GM21360 (cell line): ENCODE results near the gene CPA1.

Experiments used
- ATAC-seq: cut with Tn5 transposase; IDR thresholded peaks from one replicate; pipeline ENCODE4 v1.9.1; 2021; ENCODE audit warnings: mild to moderate bottlenecking, moderate library complexity; ENCODE audit not compliant: unreplicated experiment

Gene CPA1

DNA sequence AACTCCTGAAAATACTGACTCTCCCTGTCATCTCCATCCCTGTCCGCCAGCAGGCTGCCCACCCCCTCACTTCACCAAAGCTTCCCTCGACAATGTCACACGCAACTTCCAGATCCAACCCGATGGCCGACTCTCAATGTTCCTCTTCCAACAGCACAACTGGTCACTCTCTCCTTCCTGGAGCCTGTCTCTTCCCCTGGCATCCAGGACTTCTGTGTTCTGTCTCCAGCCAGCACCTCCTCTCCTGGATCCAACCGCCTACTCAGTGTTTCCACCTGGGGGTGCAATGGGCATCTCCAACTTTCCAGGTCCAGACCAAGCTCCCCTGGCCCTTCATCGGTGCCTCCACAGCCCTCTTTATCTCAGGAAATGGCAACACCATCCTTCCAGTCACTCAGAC, 27.1 kb upstream of the CPA1 start:
- ATAC-seq, result no peak

DNA sequence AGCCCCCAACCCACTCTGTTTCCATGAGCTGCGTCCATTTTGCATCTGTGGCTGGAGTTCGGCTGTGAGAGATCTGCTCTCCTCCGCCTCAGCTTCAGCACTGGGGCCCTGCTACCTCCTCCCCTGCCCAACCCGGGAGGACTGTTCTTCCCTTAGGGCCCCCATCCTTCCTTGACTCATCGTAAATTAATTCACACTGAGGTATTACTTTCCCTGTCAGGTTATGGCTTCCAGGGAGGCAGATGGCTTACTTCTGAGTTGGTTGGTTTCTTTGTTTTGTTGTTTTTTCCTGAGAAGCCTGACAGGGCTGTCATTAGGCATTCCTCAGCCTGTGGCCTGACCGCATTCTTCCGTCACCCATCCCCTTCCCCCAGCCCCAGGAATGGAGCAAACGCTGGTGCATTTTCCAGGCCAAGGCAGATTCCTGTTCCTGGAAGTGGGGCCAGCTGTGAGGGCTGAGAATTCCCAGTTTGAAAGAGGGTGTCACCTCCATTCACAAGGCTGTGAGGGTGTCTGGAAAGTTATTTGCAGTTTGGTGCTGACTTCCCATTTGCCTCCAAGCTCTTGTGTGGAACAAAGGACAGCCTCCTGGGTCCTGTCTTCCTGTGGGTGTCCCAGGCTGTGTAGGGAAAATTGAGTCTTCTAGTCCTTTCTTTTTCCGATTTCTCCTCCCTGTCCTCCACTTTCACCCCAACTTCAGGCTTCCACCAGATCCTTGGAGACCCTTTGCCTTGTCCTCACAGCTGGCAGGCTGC, 24.0 kb upstream of the CPA1 start:
- no peak for ATAC-seq

DNA sequence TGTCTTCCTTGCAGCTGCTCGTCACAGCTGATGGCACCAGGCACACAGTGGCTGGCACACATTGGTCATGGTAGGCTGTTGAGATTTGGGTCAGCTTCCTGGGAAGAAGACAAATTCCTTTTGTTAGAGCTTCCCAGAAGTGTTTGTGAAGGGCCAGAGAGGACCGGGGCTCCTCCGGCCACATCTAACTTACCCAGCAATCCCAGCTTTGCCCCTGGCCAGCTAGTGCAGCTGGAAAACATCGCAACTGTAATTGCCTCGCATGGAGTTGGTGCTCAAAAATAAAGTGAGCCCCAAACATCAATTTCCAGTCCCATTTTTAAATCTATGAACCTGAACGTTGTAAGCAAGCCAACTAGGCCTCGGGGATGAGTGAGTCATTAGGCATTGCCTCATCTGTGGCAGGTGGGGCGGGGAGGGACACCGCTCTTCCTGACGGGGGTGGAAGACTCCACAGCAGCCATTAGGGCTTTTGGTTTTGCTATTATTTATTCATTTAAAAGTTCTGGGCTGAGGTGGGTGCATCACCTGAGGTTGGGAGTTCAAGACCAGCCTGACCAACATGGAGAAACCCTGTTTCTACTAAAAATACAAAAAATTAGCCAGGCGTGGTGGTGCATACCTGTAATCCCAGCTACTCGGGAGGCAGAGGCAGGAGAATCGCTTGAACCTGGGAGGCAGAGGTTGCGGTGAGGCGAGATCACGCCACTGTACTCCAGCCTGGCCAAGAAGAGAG, 23.2 kb upstream of the CPA1 start:
- no peak for ATAC-seq

DNA sequence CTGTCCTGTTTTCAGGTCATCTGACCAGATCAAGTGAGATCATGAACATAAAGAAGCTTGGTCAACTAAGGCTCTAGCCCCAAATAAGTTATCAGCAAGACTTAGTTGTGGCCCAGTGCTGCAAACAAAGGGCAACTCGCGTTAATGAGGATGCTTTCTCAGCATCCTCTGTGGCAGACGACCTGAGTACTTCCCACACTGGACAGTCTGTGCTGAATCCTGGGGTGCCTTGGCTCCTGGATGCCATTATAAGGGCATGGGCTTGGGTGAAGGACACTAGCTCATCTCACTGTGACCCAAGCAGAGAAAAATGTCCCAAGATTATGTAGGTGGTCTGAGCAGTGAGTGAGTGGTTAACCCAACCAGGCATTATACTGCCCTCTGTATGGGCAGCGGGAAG, 21.8 kb upstream of the CPA1 start:
- no peak for ATAC-seq

DNA sequence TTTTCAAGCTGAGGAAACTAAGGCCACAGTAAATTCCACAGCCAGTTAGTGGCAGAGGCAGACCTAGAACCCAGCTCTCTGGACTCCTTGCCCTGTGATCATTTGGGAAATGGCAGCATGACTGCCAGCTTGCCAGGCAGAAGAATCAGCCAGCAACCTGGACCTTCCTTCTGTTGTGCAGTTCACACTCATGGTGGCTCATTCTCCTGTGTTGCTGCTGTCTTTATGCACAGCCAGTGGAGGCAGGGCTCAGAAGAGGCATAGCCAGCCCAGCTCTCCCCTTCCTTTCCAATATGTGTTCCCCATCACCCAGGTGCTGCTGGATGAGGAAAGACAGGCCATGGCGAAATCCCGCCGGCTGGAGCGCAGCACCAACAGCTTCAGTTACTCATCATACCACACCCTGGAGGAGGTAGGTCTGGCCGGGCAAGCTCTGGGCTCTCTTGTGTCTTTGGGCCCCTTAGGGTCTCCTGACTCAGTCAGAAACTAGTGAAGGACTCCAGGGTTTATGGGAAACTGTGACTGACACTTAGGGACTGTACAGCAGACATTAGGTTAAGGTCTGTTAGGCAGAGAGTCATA, 20.9 kb upstream of the CPA1 start:
- ATAC-seq, result no peak

DNA sequence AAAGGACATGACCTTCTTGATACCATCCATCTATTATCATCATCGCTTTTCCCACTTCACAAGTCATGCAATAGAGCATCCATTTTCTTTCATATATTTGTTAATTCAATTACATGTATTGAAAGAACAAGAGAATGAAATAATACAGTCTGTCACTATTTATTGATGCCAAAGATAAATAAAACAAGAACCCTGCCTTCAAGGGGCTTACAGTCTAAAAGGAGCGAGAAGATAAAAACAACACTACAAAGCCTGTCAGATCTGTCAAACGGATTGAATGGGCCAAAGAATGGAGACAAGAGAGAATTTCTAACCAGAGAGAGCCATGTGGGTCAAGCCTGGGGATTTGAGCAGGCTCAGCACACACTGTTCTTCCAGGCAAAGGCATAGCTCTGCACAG, 19.8 kb upstream of the CPA1 start:
- no peak for ATAC-seq

DNA sequence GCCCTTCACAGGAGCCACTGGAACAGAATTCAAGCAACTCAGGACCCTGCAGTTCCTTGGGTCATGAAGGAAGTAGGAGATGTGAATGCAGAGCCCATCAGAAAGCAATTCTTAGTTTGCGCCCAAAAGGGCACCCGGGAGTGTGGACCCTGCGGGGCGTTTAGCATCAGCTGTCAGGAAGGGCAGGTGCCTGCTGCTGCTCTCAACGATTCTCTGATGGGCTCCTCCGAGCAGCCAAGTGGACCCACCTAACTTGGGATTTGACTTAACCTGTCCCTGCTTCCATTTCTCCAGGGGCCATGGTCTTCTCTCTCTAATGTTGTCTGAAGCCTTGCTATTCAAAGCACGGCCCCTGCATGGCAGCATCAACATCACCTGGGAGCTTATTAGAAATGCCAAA, 18.6 kb upstream of the CPA1 start:
- no peak for ATAC-seq

DNA sequence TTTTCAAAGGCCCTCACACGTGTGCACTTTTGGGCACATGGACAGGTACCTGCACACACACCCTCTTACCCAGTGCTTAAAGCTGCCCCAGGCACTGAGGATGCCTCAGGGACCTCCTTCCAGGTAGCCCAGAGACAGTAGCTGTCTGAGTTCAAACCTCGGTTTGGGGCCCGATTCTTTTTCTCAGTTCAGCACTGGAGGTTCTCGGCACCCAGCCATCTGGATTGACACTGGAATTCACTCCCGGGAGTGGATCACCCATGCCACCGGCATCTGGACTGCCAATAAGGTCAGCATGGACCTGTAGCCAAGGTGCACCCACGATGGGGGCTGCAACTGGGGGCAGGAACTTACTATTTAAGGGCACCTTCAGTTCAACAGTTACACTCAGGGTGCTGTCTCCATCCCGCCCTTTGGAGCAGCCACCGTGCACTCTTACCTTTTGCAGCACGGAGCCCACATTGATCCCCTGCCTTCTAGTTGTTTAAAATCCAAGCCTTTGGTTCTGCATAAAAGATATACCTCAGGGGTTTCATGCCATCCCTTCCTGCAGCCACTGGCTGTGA, 18.0 kb upstream of the CPA1 start:
- no peak for ATAC-seq

DNA sequence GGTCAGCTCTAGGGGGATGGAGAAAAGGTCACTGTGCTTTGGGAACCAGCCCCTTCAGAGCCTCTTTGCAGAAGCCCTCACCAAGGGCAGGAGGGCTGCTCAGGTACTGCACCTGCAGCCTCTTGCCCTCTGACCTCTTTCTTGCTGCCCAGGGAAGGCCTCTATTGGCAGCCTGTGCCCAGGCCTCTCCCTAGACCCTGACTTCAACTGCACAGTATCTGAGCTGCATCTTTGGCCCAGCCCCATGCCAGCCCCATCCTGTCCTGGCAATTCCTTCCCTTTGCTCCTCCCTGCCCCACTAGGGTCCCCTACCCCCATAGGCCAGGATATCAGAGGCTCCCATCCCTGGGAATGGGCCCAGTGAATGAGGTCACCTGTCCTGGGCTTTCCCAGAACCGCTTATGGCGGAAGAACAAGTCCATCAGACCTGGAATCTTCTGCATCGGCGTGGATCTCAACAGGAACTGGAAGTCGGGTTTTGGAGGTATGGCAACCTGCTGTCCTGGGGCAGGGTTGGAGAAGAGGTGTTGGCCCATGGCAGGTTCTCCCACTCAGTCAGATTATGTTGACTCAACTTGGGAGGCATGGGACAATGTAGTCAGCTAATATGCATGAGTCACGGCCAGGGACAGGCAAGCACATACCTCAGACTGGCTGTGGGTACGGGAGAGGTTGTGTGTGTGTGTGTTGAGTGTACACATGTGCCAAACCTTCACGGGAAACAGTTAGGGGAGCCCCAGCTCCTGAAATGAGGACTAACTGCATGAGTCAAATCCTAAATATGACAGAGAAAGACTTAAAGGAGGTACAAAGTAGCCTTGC, 17.1 kb upstream of the CPA1 start:
- ATAC-seq, result no peak

DNA sequence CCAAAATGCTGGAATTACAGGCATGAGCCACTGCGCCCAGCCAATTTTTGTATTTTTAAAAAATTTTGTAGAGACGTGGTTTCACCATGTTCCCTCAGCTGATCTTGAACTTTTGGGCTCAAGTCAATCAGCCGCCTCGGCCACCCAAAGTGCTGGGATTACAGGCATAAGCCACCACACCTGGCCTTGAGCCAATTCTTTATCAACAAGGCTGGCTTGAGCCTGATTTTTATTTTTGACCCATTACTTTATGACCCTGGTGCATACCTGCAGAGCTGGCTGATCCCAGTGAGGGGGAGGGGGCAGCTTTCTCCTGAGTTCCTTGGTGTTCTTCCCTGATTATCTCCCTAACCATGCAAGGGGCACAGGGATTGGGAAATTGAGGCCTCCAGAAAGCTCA, 15.8 kb upstream of the CPA1 start:
- no peak for ATAC-seq

DNA sequence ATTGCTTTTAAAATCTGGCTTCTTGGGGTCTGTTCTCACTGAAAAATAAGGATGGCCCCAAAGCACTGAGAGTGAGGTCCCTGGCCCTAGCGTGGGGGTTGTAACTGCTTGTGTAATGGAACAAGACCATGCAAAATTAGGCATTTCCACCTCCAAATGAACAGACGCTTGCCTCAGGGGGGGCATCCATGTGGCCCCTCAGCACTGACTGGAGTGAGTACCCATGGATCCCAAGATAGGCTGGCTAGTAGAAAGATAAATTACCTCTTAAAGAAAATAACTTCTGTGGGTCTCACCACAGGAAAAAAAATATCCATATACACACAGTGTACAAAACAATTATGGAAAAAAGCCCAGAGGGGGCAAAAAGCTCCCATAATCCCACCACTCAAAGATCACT, 15.2 kb upstream of the CPA1 start:
- ATAC-seq, result no peak

DNA sequence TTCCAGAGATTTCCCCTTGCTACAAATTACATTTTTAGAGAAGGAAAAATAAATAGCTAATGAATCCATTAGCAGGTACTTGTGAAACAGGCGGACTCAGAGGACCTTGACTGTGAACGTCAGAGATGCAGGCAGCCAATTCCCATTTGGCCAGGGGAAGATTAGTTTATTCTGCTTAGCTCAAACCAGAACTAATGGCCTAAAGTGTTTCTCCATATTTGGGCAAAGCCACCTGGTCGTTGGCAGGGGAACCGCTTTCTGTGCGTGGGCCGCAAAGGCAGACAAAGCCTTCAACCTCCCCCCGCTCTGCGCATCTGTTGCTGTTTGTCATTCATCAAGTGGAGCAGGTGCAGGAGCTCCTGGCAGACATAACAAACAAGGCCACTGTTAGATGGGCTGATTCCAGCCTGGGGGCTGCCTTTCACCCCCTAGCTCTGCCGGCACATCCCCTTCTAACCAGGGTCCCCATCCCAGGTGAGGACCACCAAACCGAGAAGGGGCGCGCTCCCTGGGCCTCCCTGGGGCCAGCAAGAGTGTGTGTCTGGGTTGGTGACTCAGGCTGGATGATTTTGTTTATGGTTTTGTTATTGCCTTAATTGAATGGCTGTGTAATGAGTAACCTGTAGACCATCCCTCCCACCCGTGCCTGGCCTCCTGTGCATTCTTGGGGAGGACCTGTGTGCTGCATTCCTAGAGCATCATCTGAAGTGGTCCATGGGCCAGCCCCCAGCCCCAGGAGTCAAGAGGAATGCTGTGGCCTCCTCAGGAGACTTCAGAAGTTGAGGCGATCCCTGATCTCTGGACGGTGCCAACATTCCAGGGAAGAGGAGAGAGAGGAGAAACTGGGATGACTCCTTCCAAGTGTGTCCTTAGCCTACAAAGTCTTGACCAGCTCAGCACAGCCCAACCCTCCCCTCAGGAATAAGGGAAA, 14.5 kb upstream of the CPA1 start:
- peak; percentile 76 for ATAC-seq

DNA sequence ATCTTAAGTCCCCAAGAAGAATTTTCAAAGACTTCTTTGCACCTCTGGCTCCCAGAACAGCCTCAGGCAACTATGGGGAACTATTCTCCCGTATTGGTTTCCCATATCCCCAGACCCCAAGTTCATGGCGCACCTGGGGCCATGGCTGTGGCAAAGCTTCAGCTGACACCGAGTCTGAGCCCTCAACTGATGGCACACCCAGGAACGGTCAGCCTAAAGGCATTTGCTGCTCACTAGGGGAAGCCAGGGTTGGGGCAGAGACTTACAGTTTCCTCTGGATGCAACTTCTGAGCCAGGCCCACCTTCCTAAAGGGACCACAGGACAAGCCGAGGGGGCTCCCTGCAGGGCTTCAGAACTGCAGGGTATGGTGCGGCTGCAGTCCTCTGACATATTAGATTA, 13.7 kb upstream of the CPA1 start:
- ATAC-seq, result no peak

DNA sequence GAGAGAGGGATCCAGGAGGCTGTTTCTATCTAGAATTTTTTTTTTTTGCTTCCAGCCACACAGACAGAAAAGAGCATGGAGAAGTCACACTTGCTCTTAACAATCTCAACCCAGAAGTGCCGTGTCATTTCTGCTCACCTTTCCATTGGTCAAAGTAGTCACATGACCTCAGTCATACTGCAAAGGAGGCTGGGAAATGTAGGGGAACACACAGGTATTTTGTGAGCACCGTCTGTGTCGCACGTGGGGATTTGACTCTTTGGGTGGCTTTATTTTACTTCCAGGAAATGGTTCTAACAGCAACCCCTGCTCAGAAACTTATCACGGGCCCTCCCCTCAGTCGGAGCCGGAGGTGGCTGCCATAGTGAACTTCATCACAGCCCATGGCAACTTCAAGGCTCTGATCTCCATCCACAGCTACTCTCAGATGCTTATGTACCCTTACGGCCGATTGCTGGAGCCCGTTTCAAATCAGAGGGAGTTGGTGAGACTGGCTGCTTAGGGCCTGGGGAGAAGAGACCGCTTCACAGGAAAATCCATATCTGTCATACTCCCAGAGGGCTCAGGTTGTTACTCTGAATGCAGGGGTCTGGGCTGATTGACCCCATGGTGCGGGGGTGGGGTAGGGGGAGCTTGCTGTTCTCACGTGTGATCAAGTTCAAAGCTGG, 13.1 kb upstream of the CPA1 start:
- ATAC-seq, result no peak

DNA sequence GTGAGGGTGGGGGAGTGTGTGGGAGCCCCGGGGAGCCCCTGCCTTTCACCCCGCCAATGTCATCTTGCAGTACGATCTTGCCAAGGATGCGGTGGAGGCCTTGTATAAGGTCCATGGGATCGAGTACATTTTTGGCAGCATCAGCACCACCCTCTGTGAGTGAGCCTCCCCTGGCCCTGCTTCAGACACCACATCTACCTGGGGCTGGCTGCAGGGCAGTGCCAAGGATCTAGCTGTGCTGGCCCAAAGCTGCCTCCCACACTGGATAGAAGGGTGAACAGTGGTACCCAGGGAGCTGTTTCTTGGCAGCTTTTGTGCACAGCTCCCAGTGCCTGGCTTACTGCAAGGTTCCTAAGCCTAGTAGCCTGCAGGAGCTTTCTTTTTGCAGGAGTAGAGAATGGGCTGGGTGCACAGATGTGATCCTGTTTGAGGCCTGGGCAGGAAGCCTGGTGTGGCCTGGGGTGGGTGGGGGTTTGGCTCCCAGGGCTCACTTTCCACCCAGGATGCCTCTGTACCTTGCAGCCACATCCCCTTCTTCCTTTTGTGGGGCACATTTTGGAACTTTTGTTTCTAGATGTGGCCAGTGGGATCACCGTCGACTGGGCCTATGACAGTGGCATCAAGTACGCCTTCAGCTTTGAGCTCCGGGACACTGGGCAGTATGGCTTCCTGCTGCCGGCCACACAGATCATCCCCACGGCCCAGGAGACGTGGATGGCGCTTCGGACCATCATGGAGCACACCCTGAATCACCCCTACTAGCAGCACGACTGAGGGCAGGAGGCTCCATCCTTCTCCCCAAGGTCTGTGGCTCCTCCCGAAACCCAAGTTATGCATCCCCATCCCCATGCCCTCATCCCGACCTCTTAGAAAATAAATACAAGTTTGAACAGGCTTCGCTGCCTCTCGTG, 12.2 kb upstream of the CPA1 start:
- ATAC-seq, result no peak

DNA sequence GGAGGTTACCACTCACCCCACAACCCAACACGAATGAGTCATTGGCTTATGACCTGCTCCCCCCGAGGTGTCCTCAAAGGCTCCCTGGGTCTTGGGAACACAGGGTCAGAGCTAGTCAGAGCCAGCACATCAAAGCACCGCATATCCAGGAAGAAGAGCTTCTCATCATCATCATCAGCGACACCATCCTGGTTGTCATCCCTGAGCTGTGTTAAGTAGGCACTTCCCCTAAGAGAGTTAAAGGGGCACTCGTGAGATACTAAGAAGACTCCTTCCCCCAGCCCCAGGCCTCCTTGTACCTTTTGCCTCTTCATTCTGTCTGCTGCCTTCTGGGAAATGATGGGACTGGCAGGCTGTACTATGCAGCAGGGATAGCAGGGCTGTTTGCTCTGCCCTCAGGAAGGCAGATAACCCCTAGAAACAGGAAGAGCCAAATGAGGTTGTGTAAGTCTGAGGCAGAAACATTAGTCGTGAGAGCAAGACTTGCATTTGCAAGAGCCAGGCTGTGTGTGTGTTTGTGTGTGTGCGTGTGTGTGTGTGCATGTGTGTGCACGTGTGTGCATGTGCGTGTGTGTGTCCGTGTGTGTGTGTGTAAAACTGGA, 11.1 kb upstream of the CPA1 start:
- no peak for ATAC-seq

DNA sequence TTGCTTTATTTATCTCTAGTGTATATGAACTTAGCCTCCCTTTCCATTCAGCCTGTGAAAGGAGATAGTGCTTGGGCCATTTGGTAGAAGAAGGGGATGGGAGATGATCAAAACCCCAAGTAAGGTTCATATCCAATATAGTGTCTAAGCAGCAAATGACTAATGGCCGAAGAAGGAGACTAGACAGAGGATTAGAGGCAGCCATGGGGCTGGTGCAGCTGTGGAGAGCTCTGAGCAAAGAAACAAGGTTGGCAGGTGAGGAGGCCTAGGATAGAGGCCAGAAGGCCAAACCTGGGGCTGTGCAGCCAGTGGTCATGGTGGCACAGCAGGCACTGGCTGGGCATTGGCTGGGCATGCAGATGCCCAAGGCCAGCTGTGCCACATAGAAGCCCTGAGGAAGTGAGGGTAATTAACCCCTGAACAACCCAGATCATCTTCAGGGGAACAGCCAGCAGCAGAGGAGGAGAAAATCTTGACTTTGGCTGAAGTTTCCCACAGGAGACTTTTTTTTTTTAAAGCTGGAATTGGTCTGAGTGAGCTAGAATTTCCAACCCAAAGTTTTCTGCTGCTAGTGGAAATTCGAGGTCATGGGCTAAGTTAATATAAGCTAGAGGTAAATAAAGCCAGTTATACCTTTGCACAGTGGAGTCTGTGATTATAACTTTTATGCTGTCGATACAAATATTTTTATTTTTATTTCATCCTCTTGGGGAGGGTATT, 10.3 kb upstream of the CPA1 start:
- no peak for ATAC-seq
